HCT116 (cell line): Measurements from ENCODE around the gene CYP27A1. TPM values are rescaled to one million over a fixed set of nuclear protein-coding genes. Genes with fewer than 3 reads are reported as not detected.

Experiments used
- ATAC-seq: fragments of 200-7000 bp; cut with Tn5 transposase; 2 replicates; pipeline ENCODE4 v1.9.1; 2020; ENCODE audit warnings: mild to moderate bottlenecking, moderate library complexity
- BruUV-seq: library from RNA; stranded (reverse); fragments of 400-500 nt; replicated peaks from 2 replicates; lab custom pipeline; 2021; lab: Mats Ljungman, UMichigan
- CTCF ChIA-PET: fragments of 300-600 bp; sonication (Branson Sonifier 250); formaldehyde crosslinking; loops from one replicate; lab custom pipeline; 2021; ENCODE audit warnings: antibody characterized with exemption; lab: Charles Lee
- POLR2A ChIA-PET: fragments of 300-600, 350-600 bp; sonication (Branson Sonifier 250); formaldehyde crosslinking; loops from one replicate; lab custom pipeline; 2021; ENCODE audit warnings: antibody characterized with exemption; lab: Charles Lee
- RAD21 ChIA-PET, 2 experiments: fragments of 300-600 bp; sonication (Branson Sonifier 250); formaldehyde crosslinking; loops; one replicate each; lab custom pipeline; 2023; ENCODE audit warnings: low total read pairs in 2 of 2; ENCODE audit not compliant: uncharacterized antibody in 2 of 2, unreplicated experiment in 2 of 2, low non-redundant PET in 1 of 2; lab: Charles Lee
- DNase-seq: peaks from one replicate; pipeline ENCODE4 v3.0.0-alpha.2; 2010; ENCODE audit warnings: low read depth, low spot score
- H2AFZ ChIP-seq: fragments of 200-600 bp; shearing (Covaris generic), sonication (generic); 2 replicates; pipeline ENCODE4 v1.6.1; 2017; ENCODE audit warnings: low read depth, mixed run types, mixed read lengths, antibody characterized with exemption, low read length; ENCODE audit not compliant: poor library complexity, severe bottlenecking
- H3K27ac ChIP-seq: 2 replicates; pipeline ENCODE4 v1.5.1; 2012; ENCODE audit warnings: low read depth, low read length
- H3K27me3 ChIP-seq: fragments of 200-600 bp; sonication (generic); 2 replicates; pipeline ENCODE4 v1.6.1; 2016; ENCODE audit warnings: mixed run types, low read length, mixed read lengths; ENCODE audit not compliant: insufficient read depth
- H3K36me3 ChIP-seq, 2 experiments: fragments of 200-500 bp in 1 of 2; fragments of 200-600 bp in 1 of 2; sonication (Bioruptor generic) in 1 of 2; sonication (generic) in 1 of 2; 2 replicates each; pipeline versions ENCODE4 v1.5.1 to v1.6.1; 2014 to 2016; ENCODE audit warnings: low read length in 2 of 2, inconsistent platforms in 1 of 2, mixed read lengths in 1 of 2, mixed run types in 1 of 2; ENCODE audit not compliant: insufficient read depth in 2 of 2, control insufficient read depth in 1 of 2
- H3K4me1 ChIP-seq, 2 experiments: fragments of 200-600 bp in 1 of 2; sonication (generic) in 1 of 2; 2 replicates each; pipeline versions ENCODE4 v1.5.1 to v1.6.1; 2012 to 2017; ENCODE audit warnings: low read length in 2 of 2, inconsistent platforms in 1 of 2, mild to moderate bottlenecking in 1 of 2, mixed read lengths in 1 of 2, mixed run types in 1 of 2, moderate library complexity in 1 of 2; ENCODE audit not compliant: insufficient read depth in 2 of 2, control insufficient read depth in 1 of 2
- H3K4me2 ChIP-seq: fragments of 200-600 bp; sonication (generic); 2 replicates; pipeline ENCODE4 v1.6.1; 2017; ENCODE audit warnings: mixed run types, low read length, mixed read lengths
- H3K4me3 ChIP-seq, 2 experiments: fragments of 200-600 bp in 1 of 2; sonication (generic) in 1 of 2; replicated peaks in 1 of 2; 2 replicates each; pipeline ENCODE4 v1.5.1; 2011 to 2016; ENCODE audit warnings: low read length in 2 of 2, control low read depth in 1 of 2, low read depth in 1 of 2, mild to moderate bottlenecking in 1 of 2, mixed read lengths in 1 of 2, mixed run types in 1 of 2
- H3K79me2 ChIP-seq: fragments of 200-600 bp; sonication (generic); 2 replicates; pipeline ENCODE4 v1.6.1; 2017; ENCODE audit warnings: mild to moderate bottlenecking, mixed run types, low read length, moderate library complexity, mixed read lengths; ENCODE audit not compliant: insufficient read depth
- H3K9ac ChIP-seq: fragments of 200-600 bp; sonication (generic); 2 replicates; pipeline ENCODE4 v1.6.1; 2016; ENCODE audit warnings: low read length, mixed read lengths
- H3K9me2 ChIP-seq: fragments of 200-600 bp; sonication (generic), shearing (Covaris generic); 2 replicates; pipeline ENCODE4 v1.6.1; 2017; ENCODE audit warnings: mixed run types, mild to moderate bottlenecking, moderate library complexity; ENCODE audit not compliant: insufficient read depth
- H3K9me3 ChIP-seq, 2 experiments: fragments of 200-500 bp in 1 of 2; fragments of 200-600 bp in 1 of 2; sonication (Bioruptor generic) in 1 of 2; sonication (generic) in 1 of 2; 2 replicates each; pipeline ENCODE4 v1.6.1; 2014 to 2017; ENCODE audit warnings: low read length in 2 of 2, mixed read lengths in 2 of 2, inconsistent platforms in 1 of 2, low read depth in 1 of 2, mild to moderate bottlenecking in 1 of 2, mixed run types in 1 of 2, moderate library complexity in 1 of 2; ENCODE audit not compliant: control insufficient read depth in 1 of 2, insufficient read depth in 1 of 2
- H4K20me1 ChIP-seq: fragments of 200-600 bp; sonication (generic), shearing (Covaris generic); 2 replicates; pipeline ENCODE4 v1.6.1; 2017; ENCODE audit warnings: mixed run types, mild to moderate bottlenecking, moderate library complexity; ENCODE audit not compliant: insufficient read depth
- ATF3 ChIP-seq: IDR thresholded peaks from 2 replicates; pipeline ENCODE4 v1.6.1; 2012
- CBX3 ChIP-seq: IDR thresholded peaks from 2 replicates; pipeline ENCODE4 v1.6.1; 2012; ENCODE audit warnings: low read depth
- CEBPB ChIP-seq: IDR thresholded peaks from 2 replicates; pipeline ENCODE4 v1.6.1; 2012; ENCODE audit warnings: low read depth
- CTCF ChIP-seq, 3 experiments: fragments of 200-600 bp in 1 of 3; sonication (generic) in 1 of 3; IDR thresholded peaks in 2 of 3; conservative IDR thresholded peaks in 1 of 3; 2 replicates each; pipeline ENCODE4 v1.5.1; 2012 to 2017; ENCODE audit warnings: low read depth in 2 of 3, low read length in 2 of 3, antibody characterized with exemption in 1 of 3, borderline replicate concordance in 1 of 3, control low read depth in 1 of 3, mild to moderate bottlenecking in 1 of 3, mixed read lengths in 1 of 3, mixed run types in 1 of 3, moderate library complexity in 1 of 3; ENCODE audit not compliant: insufficient read depth in 1 of 3
- EGR1 ChIP-seq: IDR thresholded peaks from 2 replicates; pipeline ENCODE4 v1.6.1; 2012; ENCODE audit warnings: low read depth
- ELF1 ChIP-seq: IDR thresholded peaks from 2 replicates; pipeline ENCODE4 v1.6.1; 2012; ENCODE audit warnings: low read depth, borderline replicate concordance
- EZH2phosphoT487 ChIP-seq: fragments of 200-600 bp; IDR thresholded peaks from 2 replicates; pipeline ENCODE4 v1.6.1; 2018; ENCODE audit warnings: antibody characterized with exemption, borderline replicate concordance
- JUND ChIP-seq: IDR thresholded peaks from 2 replicates; pipeline ENCODE4 v1.6.1; 2012
- MAX ChIP-seq: IDR thresholded peaks from 2 replicates; pipeline ENCODE4 v1.6.1; 2012
- POLR2AphosphoS5 ChIP-seq: IDR thresholded peaks from 2 replicates; pipeline ENCODE4 v1.6.1; 2011; ENCODE audit warnings: mild to moderate bottlenecking, low read depth, low read length, moderate library complexity
- SIN3A ChIP-seq: IDR thresholded peaks from 2 replicates; pipeline ENCODE4 v1.6.1; 2012; ENCODE audit warnings: low read depth
- SRF ChIP-seq: IDR thresholded peaks from 2 replicates; pipeline ENCODE4 v1.6.1; 2012; ENCODE audit warnings: low read depth
- YY1 ChIP-seq: IDR thresholded peaks from 2 replicates; pipeline ENCODE4 v1.6.1; 2011; ENCODE audit warnings: low read length, low read depth, moderate library complexity, mild to moderate bottlenecking; ENCODE audit not compliant: insufficient replicate concordance; ENCODE audit errors: extremely low read depth
- ZBTB33 ChIP-seq: IDR thresholded peaks from 2 replicates; pipeline ENCODE4 v1.6.1; 2011; ENCODE audit warnings: mild to moderate bottlenecking, low read length, moderate library complexity; ENCODE audit not compliant: insufficient replicate concordance; ENCODE audit errors: extremely low read depth
- ZFX ChIP-seq: fragments of 450-650 bp; IDR thresholded peaks from 2 replicates; pipeline ENCODE4 v1.6.1; 2017
- intact Hi-C: fragments of 100-400 bp; cut with micrococcal nuclease; formaldehyde crosslinking; loops from 2 replicates; pipeline ENCODE4 v1.10.0; 2022
- total RNA-seq: library from RNA; stranded (reverse); gene quantifications from one replicate; pipeline ENCODE4 v1.2.1, GENCODE V29; 2021; ENCODE audit not compliant: unreplicated experiment

Gene CYP27A1
- total RNA-seq, 1 experiment from 2014 or later, result 1.6 TPM

GRCh38 chr2:218746960-218747359 is 35.0 kb upstream of the CYP27A1 start (continued):
- TF ChIP-seq ELF1, result no peak

- Histone ChIP-seq H3K9me2 (no peaks in the 10 kb centered on the region), H2AFZ (no peak overlapping the region), H3K79me2 (no peaks in the 10 kb centered on the region; the same call in 1 of the 2 replicates), H3K36me3 (peaks cover 50 to 56% of the 10 kb centered on the region in 2 experiments), H3K4me1 (peaks cover 0 to 9% of the 10 kb centered on the region in 2 experiments; a peak in 1 of 4 replicates), H4K20me1 (no peaks in the 10 kb centered on the region), H3K4me3 (no peak overlapping the region), H3K4me2 (no peak overlapping the region), H3K9me3 (no peaks in the 10 kb centered on the region), H3K9ac (no peak overlapping the region), H3K27me3 (no peaks in the 10 kb centered on the region), H3K27ac (no peak overlapping the region)
- RAD21 ChIA-PET, result no interaction called here
- intact Hi-C loops, result no loop called here
- no peak for DNase-seq
- no TSS peak for BruUV-seq
- TF ChIP-seq EGR1 (no peak), ZBTB33 (no peak), MAX (no peak), CBX3 (no peak), CTCF (IDR thresholded peaks at IDR 0.05 in 2 of 3, conservative IDR thresholded peaks at IDR 0.05 in 1 of 3; ENCODE audit: borderline replicate concordance in 1 of 3, insufficient read depth in 1 of 3, low read depth in 2 of 3, low read length in 2 of 3) (no peak), ATF3 (no peak), POLR2AphosphoS5 (no peak), SIN3A (no peak), YY1 (no peak), ZFX (no peak), ELF1 (no peak), JUND (no peak), SRF (no peak), CEBPB (no peak), EZH2phosphoT487 (no peak)
- CTCF ChIA-PET, result no interaction called here
- POLR2A ChIA-PET, result no interaction called here
- no peak for ATAC-seq
Measured at GRCh38 chr2:218748741-218749441, 33.1 kb upstream of the CYP27A1 start.
